Fibroblast of peridontal ligament (primary cell): ENCODE measurements around the gene EIF1.
"Not testable (repeated sequence)": the region's sequence is repeated elsewhere in the genome, so short reads cannot be mapped to it uniquely, and the experiment has no call there.

Source experiments
- DNase-seq: peaks from one replicate; pipeline ENCODE4 v3.0.0-alpha.2; 2010; ENCODE audit errors: extremely low read depth

EIF1 gene

GRCh38 chr17:41688641-41689496, at the start of gene EIF1:
TSS of gene EIF1 (plus strand) at chr17:41688885. CDS start at chr17:41689039, 154 bp downstream.
- peak; percentile 99 for DNase-seq

DNA sequence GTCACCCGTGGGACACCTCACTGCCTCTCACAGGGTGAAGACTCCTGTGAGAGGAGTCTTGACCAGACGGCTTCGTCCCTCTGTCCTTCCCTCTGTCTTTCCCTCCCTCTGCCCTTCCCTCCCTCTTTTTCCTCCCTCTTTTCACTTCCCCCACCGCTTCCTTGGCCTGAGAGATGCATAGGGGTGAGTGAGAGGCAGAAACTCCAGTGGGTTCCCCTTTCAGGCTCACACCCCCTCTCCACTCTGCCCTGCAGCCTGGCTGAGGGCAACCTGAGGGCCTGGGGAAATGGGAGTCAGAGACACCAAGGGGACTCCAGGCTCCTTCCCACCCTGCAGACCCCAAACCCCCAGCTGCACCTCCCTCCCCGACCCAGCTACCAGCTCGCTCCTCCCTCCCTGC, 49.7 kb upstream of the EIF1 start:
- no peak for DNase-seq

DNA sequence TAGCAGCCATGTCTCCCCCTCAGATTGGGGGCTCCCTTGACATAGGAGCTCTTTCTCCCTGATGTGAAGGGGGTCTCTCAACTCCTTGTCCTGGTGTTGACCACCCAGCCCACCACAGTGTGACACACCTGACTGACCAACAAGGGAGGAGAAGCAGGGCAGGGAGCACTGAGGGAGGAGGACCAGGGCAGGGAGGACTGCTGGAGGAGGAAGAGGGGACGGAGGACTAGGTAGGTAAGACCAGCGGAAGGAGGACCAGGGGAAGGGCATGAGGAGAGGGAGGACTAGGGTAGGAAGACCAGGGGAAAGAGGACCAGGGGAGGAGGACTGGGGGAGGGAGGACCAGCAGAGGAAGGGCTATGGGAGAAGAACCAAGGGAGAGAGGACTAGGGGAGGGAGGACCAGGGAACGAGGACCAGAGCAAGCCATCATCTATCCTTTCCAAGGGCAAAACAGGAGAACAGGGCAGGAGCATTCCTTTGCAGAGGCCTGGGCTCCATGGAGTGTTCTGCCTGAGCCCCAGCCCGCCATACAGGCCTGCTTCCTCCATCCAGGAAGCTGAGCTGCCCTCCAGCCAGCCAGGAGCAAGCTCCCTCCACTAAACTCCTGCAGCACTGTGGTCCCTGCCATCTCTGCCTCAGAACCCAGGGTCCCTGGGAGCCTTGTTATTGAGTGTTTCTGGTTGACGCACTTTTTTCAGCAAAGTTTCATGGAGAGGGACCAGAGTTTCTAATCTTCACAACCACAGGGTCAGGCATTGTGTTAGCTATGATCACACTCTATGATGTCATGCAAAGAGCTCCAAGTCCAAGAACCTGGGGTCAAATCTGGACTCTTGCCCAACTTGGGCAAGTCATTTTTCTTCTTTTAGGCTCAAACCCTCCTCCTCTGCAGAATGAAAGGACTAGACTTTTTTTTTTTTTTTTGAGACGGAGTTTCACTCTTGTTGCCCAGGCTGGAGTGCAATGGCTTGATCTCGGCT, 48.9 kb upstream of the EIF1 start:
- DNase-seq: peak; percentile 27

- not testable (repeated sequence) for DNase-seq
Measured at GRCh38 chr17:41640596-41640995, 48.1 kb upstream of the EIF1 start.

DNA sequence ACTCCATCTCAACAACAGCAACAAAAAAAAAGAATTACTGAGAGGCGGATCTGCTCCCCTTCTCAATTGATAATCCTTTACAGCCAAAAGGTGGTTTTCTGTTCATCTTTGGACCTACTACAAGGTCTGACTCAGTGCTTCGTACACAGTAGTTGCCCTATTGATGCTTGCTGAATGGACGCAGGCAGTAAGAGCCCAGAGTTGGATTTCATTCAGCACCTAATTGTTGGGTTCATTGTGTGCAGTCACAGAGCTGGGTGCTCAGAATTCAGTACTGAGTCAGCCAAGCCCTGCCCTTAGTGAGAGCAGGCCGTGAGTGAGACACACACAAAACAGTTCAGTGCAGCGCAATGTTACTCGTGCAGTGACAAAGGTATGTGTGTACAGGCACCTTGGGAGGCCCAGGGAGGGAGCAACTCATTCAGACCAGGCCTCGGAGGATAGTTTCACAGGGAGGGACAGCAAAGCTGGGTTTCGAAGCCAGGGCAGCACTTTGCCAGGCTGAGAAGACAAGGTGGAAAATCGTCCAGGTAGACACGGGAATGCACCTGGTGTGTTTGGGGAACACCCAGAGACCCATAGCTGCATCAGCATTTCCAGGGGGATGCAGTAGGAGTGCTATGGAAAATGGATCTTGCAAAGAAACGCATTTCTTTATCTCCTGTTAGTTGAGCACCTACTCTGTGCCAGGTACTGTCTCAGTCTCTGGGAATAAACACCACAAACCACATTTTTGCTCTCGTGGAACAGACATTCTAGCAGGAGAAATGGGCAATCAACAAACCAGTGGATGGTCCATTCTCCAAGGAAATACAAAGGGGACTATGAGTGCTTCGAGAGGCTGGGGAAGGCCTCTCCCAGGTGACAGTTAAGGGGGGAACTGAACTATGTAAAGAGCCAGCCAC, 46.2 kb upstream of the EIF1 start:
- DNase-seq: no peak

GRCh38 chr17:41647038-41647813, 41.5 kb upstream of the EIF1 start:
- no peak for DNase-seq

DNA sequence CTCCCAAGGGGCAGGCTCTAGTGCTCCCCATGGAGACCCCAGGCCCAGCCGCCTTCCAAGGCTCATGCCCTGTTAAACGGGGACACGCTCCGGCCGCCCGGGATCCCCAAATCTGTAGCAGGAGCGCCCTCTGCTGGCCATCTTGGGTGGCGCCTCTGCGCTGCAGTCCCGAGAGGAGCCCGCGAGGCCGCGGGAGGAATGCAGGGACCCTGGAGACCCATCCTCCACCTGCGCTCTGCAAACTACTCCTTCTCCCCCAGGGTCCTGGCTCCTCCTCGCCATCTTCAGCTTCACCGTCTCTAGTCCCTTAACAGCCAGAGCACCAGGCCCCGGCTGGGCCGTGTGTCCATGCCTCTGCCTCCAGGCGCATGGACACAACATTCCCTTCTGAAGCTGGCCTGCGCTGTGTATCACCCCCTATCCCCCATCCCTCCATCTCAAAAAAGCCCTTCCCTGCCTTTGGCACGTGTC, 40.7 kb upstream of the EIF1 start:
- DNase-seq: peak; percentile 62

DNA sequence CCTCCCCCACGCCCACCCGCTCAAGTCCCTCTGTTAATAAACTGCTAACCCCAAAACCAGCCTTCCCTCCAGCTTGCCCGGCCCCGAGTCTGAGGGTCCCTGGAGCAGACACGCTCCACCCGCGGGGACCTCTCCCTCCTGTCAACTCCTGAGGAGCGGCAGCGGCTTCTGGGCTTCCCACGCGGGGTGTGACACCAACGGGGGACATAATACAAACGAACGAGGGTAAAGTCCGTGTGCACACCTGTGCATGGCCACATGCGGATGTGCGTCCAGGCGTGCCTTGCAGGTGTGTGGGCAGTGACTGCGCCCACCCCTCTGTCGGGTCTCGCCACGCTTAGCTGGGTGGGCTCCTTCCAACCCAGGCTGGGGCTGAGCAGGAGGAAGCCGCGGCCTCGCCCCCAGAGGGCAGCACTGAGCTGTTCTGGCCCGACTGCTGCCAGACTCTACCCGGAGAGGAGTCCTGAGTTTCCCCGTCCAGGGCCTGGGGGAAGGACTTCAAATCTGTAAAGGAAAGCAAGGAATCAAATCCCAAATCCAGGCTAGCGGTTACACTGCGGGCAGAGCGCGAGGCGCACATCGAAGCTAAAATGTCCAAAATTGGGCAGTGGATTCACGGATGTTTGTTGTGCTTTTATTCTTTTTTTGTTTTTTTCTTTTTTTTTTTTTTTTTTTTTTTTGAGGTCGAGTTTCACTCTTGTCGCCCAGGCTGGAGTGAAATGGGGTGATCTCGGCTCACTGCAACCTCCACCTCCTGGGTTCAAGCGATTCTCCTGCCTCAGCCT, 40.1 kb upstream of the EIF1 start:
- DNase-seq: peak; percentile 85

DNA sequence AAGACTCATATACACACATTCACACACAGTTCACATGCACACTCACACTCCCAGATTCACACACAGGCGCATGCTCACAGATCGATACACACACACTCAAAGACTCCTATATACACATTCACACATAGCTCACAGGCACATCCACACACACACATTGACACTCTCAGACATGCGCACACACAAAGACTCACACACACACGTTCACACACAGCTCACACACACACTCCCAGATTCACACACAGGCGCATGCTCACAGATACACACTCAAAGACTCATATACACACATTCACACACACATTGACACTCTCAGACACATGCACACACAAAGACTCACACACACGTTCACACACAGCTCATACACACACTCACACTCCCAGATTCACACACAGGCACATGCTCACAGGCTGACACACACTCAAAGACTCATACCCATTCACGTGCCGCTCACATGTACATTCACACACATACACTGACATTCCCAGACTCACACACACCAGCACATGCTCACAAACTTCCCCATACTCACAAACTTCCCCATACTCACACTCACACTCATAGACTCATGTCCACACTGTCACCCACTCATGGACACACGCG, 38.7 kb upstream of the EIF1 start:
- no peak for DNase-seq

GRCh38 chr17:41650794-41651624, 37.7 kb upstream of the EIF1 start:
- DNase-seq: no peak

DNA sequence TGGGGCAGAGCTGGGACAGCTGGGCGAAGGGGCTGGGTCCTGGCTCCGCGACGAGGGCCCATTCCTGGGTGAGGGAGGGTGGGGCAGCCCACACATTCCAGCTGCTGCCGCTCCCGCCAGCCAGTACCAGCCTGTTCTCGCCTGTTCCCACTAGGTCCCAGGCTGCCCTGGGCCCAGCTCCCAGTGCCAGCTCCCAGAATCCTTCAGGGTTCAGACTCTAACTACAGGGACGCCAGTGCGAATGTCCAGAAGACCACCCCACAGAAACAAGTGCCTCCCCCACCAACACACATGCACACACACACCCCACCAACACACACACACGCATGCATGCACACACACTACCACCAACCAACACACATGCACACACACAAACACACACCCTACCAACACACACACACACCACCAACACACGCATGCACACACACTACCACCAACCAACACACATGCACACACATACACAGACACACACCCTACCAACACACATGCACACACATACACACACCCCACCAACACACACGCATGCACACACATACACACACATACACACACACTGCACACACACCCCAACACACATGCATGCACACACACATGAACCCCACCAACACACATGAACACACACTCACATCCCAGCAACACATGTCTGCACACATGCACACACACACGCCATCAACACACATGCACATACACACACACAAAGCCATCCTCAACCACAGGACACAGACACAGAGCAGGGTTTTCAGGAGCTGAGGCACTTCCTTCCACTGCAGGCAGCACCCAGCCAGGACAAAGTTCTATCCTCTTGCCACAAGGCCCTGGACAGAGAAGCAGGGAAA, 36.8 kb upstream of the EIF1 start:
- DNase-seq: no peak

GRCh38 chr17:41652461-41652970, 36.2 kb upstream of the EIF1 start:
- DNase-seq: no peak

DNA sequence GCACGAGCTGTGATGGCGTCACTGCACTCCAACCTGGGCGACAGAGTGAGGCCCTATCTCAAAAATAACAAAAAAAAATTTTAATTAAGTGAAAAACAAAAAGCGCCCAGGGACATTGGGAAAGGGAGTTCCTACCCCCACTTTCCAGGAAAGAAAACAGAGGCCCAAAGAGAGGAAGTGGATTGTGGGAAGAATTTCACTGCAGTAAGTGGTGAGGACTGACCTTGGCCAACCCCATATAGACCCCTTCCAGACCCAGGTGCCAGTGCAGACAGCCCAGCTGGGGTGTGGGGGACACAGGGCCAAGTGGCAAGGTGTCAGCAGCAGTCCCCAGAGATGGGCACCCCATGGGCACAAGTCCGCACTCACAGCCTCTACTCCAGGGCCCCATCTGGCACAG, 35.3 kb upstream of the EIF1 start:
- no peak for DNase-seq

DNA sequence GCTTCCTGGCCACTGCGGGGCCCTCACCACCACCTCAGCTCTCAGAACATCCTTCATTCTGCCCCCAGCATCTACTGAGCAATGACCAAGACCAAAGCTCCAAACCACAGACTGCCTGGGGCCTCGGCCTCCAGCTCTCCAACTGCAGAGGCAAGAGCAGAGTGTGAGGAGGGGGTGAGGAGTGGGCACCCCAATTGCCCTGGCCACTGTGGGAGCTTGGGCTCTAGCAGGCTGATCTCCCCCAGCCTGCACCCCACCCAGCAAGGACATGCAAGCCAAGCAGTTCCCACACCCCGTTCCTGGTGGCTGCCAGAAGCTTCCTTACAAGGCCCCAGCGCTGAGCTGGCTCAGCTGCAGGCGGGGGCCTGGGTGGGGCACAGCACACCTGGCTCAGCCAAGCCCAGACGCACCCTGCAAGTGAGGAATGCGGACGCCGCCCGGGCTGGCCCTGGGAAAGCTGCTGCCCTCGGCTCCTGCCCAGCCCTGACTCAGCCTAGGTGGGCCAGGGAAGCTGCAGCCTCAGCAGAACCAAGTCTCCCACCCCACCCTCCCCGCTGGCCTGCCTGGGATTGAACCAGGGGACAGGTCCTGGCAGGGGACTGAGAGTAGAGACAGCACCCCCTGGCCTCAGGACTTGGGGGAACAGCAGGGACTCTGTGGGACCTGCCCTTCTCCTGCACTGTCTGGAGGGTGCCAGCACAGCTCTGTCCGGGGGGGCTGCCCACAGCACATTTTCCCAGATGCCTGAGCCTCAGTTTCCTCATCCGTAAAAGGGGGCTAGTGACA, 34.6 kb upstream of the EIF1 start:
- no peak for DNase-seq

- DNase-seq: no peak
Measured at GRCh38 chr17:41654678-41655607, 33.7 kb upstream of the EIF1 start.
